SH-SY5Y (cell line): ENCODE measurements around the gene DCANP1.

Experiments
- GATA2 ChIP-seq: IDR thresholded peaks from 2 replicates; pipeline ENCODE4 v1.6.1; 2011; ENCODE audit warnings: mild to moderate bottlenecking, low read depth, low read length
- GATA3 ChIP-seq: IDR thresholded peaks from 2 replicates; pipeline ENCODE4 v1.6.1; 2011; ENCODE audit warnings: low read depth, mild to moderate bottlenecking, low read length, moderate library complexity

GRCh38 chr5:135476615-135477581 is 29.8 kb upstream of the DCANP1 start:
- TF ChIP-seq GATA2 = no peak
- TF ChIP-seq GATA3 = no peak
